Measurements from ENCODE around the gene IARS2.

The IARS2 gene

GRCh38 chr1:220121791-220122530 lies 28.0 kb downstream of the IARS2 start:
- TF ChIP-seq YY1 (IDR thresholded peaks at IDR 0.05; ENCODE audit: low read depth) (no peak), TEAD4 (IDR thresholded peaks at IDR 0.05) (no peak), FOXM1 (IDR thresholded peaks at IDR 0.05; ENCODE audit: borderline replicate concordance, low read depth) (no peak), EP300 (IDR thresholded peaks at IDR 0.05; ENCODE audit: borderline replicate concordance) (no peak), ZBTB7A (IDR thresholded peaks at IDR 0.05; ENCODE audit: low read depth) (no peak), TAF1 (IDR thresholded peaks at IDR 0.05; ENCODE audit: low read depth) (no peak), CREB1 (IDR thresholded peaks at IDR 0.05; ENCODE audit: low read depth) (no peak), NFIC (IDR thresholded peaks at IDR 0.05) (no peak), CEBPB (IDR thresholded peaks at IDR 0.05) (no peak), USF1 (IDR thresholded peaks at IDR 0.05) (no peak), MAX (IDR thresholded peaks at IDR 0.05) (no peak), EGR1 (IDR thresholded peaks at IDR 0.05) (no peak), TCF12 (IDR thresholded peaks at IDR 0.05; ENCODE audit: low read depth) (no peak), REST (IDR thresholded peaks at IDR 0.05; ENCODE audit: low read depth) (no peak), RAD21 (IDR thresholded peaks at IDR 0.05; ENCODE audit: low read depth) (no peak)

GRCh38 chr1:220123066-220123465 lies 29.1 kb downstream of the IARS2 start:
- TF ChIP-seq YY1 (IDR thresholded peaks at IDR 0.05; ENCODE audit: low read depth): no peak
- no peak for TF ChIP-seq TEAD4 (IDR thresholded peaks at IDR 0.05)
- no peak for TF ChIP-seq MAX (IDR thresholded peaks at IDR 0.05)
- TF ChIP-seq ZBTB7A (IDR thresholded peaks at IDR 0.05; ENCODE audit: low read depth): no peak
- TF ChIP-seq NFIC (IDR thresholded peaks at IDR 0.05): no peak
- no peak for TF ChIP-seq EP300 (IDR thresholded peaks at IDR 0.05; ENCODE audit: borderline replicate concordance)

GRCh38 chr1:220123889-220124288 lies 30.0 kb downstream of the IARS2 start:
- no peak for TF ChIP-seq TAF1 (IDR thresholded peaks at IDR 0.05; ENCODE audit: low read depth)
- no peak for TF ChIP-seq TEAD4 (IDR thresholded peaks at IDR 0.05)
- TF ChIP-seq ZBTB7A (IDR thresholded peaks at IDR 0.05; ENCODE audit: low read depth): no peak
- TF ChIP-seq CEBPB (IDR thresholded peaks at IDR 0.05): no peak
- no peak for TF ChIP-seq TCF12 (IDR thresholded peaks at IDR 0.05; ENCODE audit: low read depth)
- no peak for TF ChIP-seq MAX (IDR thresholded peaks at IDR 0.05)
- TF ChIP-seq EP300 (IDR thresholded peaks at IDR 0.05; ENCODE audit: borderline replicate concordance): no peak
- no peak for TF ChIP-seq CREB1 (IDR thresholded peaks at IDR 0.05; ENCODE audit: low read depth)
- TF ChIP-seq EGR1 (IDR thresholded peaks at IDR 0.05): no peak
- TF ChIP-seq RAD21 (IDR thresholded peaks at IDR 0.05; ENCODE audit: low read depth): no peak
- no peak for TF ChIP-seq NFIC (IDR thresholded peaks at IDR 0.05)
- TF ChIP-seq USF1 (IDR thresholded peaks at IDR 0.05): no peak
- no peak for TF ChIP-seq FOXM1 (IDR thresholded peaks at IDR 0.05; ENCODE audit: borderline replicate concordance, low read depth)
- no peak for TF ChIP-seq REST (IDR thresholded peaks at IDR 0.05; ENCODE audit: low read depth)
- no peak for TF ChIP-seq YY1 (IDR thresholded peaks at IDR 0.05; ENCODE audit: low read depth)

- TF ChIP-seq CREB1 (IDR thresholded peaks at IDR 0.05; ENCODE audit: low read depth): no peak
- no peak for TF ChIP-seq EGR1 (IDR thresholded peaks at IDR 0.05)
- TF ChIP-seq RAD21 (IDR thresholded peaks at IDR 0.05; ENCODE audit: low read depth): no peak
- no peak for TF ChIP-seq MAX (IDR thresholded peaks at IDR 0.05)
- no peak for TF ChIP-seq TEAD4 (IDR thresholded peaks at IDR 0.05)
- TF ChIP-seq FOXM1 (IDR thresholded peaks at IDR 0.05; ENCODE audit: borderline replicate concordance, low read depth): no peak
- no peak for TF ChIP-seq REST (IDR thresholded peaks at IDR 0.05; ENCODE audit: low read depth)
- no peak for TF ChIP-seq TCF12 (IDR thresholded peaks at IDR 0.05; ENCODE audit: low read depth)
- TF ChIP-seq USF1 (IDR thresholded peaks at IDR 0.05): no peak
- no peak for TF ChIP-seq TAF1 (IDR thresholded peaks at IDR 0.05; ENCODE audit: low read depth)
- TF ChIP-seq NFIC (IDR thresholded peaks at IDR 0.05): no peak
- no peak for TF ChIP-seq EP300 (IDR thresholded peaks at IDR 0.05; ENCODE audit: borderline replicate concordance)
- TF ChIP-seq CEBPB (IDR thresholded peaks at IDR 0.05): no peak
- no peak for TF ChIP-seq ZBTB7A (IDR thresholded peaks at IDR 0.05; ENCODE audit: low read depth)
- TF ChIP-seq YY1 (IDR thresholded peaks at IDR 0.05; ENCODE audit: low read depth): no peak
Measured at GRCh38 chr1:220124542-220124941, 30.6 kb downstream of the IARS2 start.
